Ascending aorta (tissue), 2 donors: ENCODE data around the gene PCSK5. TPM values are rescaled to one million over a fixed set of nuclear protein-coding genes. Genes with fewer than 3 reads are reported as not detected.
A peak's percentile ranks its signal among the peaks of the same experiment; 100 is the strongest.

Experiments
- DNase-seq, 2 donors: peaks; one replicate each; pipeline ENCODE4 v3.0.0-alpha.2; 2019; ENCODE audit warnings: low spot score in 2 of 2
- H3K27ac ChIP-seq, 2 donors: fragments of 200-600 bp; sonication (generic); one replicate each; pipeline ENCODE4 v1.5.1; 2016 to 2017; ENCODE audit warnings: mild to moderate bottlenecking in 1 of 2
- H3K27me3 ChIP-seq: fragments of 200-600 bp; sonication (generic); one replicate; pipeline ENCODE4 v1.5.1; 2017
- H3K36me3 ChIP-seq, 2 donors: fragments of 200-600 bp; sonication (generic); one replicate each; pipeline ENCODE4 v1.5.1; 2016
- H3K4me1 ChIP-seq, 2 donors: fragments of 200-600 bp; sonication (generic); one replicate each; pipeline ENCODE4 v1.5.1; 2016 to 2017; ENCODE audit warnings: mild to moderate bottlenecking in 1 of 2
- H3K4me3 ChIP-seq, 2 donors: fragments of 200-600 bp; sonication (generic); one replicate each; pipeline ENCODE4 v1.5.1; 2016 to 2017; ENCODE audit warnings: mild to moderate bottlenecking in 1 of 2
- H3K9me3 ChIP-seq, 2 donors: fragments of 200-600 bp; sonication (generic); one replicate each; pipeline ENCODE4 v1.5.1; 2016
- CTCF ChIP-seq, 3 experiments: fragments of 200-600 bp in 2 of 3; fragments of 450-650 bp in 1 of 3; sonication (generic) in 2 of 3; IDR thresholded peaks; one replicate each; pipeline ENCODE4 v1.5.1; 2016 to 2019; ENCODE audit warnings: antibody characterized with exemption in 3 of 3, mild to moderate bottlenecking in 1 of 3, moderate library complexity in 1 of 3
- intact Hi-C: fragments of 100-400 bp; cut with DNase I; formaldehyde crosslinking; loops from one replicate; pipeline ENCODE4 v1.15.1; 2023
- total RNA-seq: library from RNA; depleted of rRNA; stranded (reverse); fragments of >200 nt; gene quantifications from one replicate; pipeline ENCODE4 v1.1.0, GENCODE V29; 2016

The PCSK5 gene
- total RNA-seq, 1 donor from 2014 or later = 66.3 TPM

- TF ChIP-seq CTCF (IDR thresholded peaks at IDR 0.05) = no peak
- intact Hi-C loops = loop anchor here (10.0 kb wide), 3 partner anchors 137 to 397 kb away; no protein-coding TSS in a partner anchor
Observed at GRCh38 chr9:75851917-75852316, 38.6 kb upstream of the PCSK5 start.

GRCh38 chr9:75852746-75853145 lies 37.7 kb upstream of the PCSK5 start:
- no peaks in the 10 kb centered on the region for H3K9me3 ChIP-seq
- H3K36me3 ChIP-seq = no peaks in the 10 kb centered on the region
- H3K4me3 ChIP-seq = no peak overlapping the region
- intact Hi-C loops = loop anchor here (10.0 kb wide), 3 partner anchors 138 to 398 kb away; no protein-coding TSS in a partner anchor
- DNase-seq = no peak
- no peaks in the 10 kb centered on the region for H3K27me3 ChIP-seq
- H3K4me1 ChIP-seq = no peaks in the 10 kb centered on the region
- TF ChIP-seq CTCF (IDR thresholded peaks at IDR 0.05) = no peak
- no peak overlapping the region for H3K27ac ChIP-seq

More at GRCh38 chr9:75851917-75852316, 38.6 kb upstream of the PCSK5 start:
- DNase-seq = no peak
- Histone ChIP-seq H3K27me3 (no peaks in the 10 kb centered on the region), H3K9me3 (no peaks in the 10 kb centered on the region), H3K27ac (no peak overlapping the region), H3K4me3 (no peak overlapping the region), H3K36me3 (no peaks in the 10 kb centered on the region), H3K4me1 (no peaks in the 10 kb centered on the region)

GRCh38 chr9:75855509-75855908 lies 35.0 kb upstream of the PCSK5 start:
- DNase-seq = no peak
- Histone ChIP-seq H3K27ac (no peak overlapping the region), H3K36me3 (no peaks in the 10 kb centered on the region), H3K4me1 (no peaks in the 10 kb centered on the region), H3K27me3 (no peaks in the 10 kb centered on the region), H3K4me3 (no peak overlapping the region), H3K9me3 (no peaks in the 10 kb centered on the region)
- intact Hi-C loops = loop anchor here (2.0 to 10.0 kb wide), 5 partner anchors 141 to 591 kb away; no protein-coding TSS in a partner anchor
- peak; percentile 28 to 71 (median 51) for TF ChIP-seq CTCF (IDR thresholded peaks at IDR 0.05)

- no peaks in the 10 kb centered on the region for H3K27me3 ChIP-seq
- H3K27ac ChIP-seq = no peak overlapping the region
- no peaks in the 10 kb centered on the region for H3K4me1 ChIP-seq
- intact Hi-C loops = loop anchor here (5.0 to 10.0 kb wide), 4 partner anchors 144 to 521 kb away; no protein-coding TSS in a partner anchor
- no peaks in the 10 kb centered on the region for H3K9me3 ChIP-seq
- TF ChIP-seq CTCF (IDR thresholded peaks at IDR 0.05) = no peak
- H3K36me3 ChIP-seq = no peaks in the 10 kb centered on the region
- no peak for DNase-seq
- H3K4me3 ChIP-seq = no peak overlapping the region
Observed at GRCh38 chr9:75858497-75859092, 31.9 kb upstream of the PCSK5 start.

- intact Hi-C loops = loop anchor here (10.0 kb wide), 1 partner anchor 659 kb away; no protein-coding TSS in a partner anchor
- no peaks in the 10 kb centered on the region for H3K9me3 ChIP-seq
- TF ChIP-seq CTCF (IDR thresholded peaks at IDR 0.05) = no peak
- H3K27ac ChIP-seq = no peak overlapping the region
- no peaks in the 10 kb centered on the region for H3K36me3 ChIP-seq
- no peak for DNase-seq
- H3K27me3 ChIP-seq = no peaks in the 10 kb centered on the region
- H3K4me3 ChIP-seq = no peak overlapping the region
- H3K4me1 ChIP-seq = no peaks in the 10 kb centered on the region
Observed at GRCh38 chr9:75864266-75864665, 26.2 kb upstream of the PCSK5 start.
